HG03520 (cell line): ENCODE data around the gene CREB5.

Experiments
- ATAC-seq: cut with Tn5 transposase; IDR thresholded peaks from one replicate; pipeline ENCODE4 v1.9.1; 2021; ENCODE audit warnings: mild to moderate bottlenecking, moderate library complexity; ENCODE audit not compliant: unreplicated experiment

Gene CREB5

DNA sequence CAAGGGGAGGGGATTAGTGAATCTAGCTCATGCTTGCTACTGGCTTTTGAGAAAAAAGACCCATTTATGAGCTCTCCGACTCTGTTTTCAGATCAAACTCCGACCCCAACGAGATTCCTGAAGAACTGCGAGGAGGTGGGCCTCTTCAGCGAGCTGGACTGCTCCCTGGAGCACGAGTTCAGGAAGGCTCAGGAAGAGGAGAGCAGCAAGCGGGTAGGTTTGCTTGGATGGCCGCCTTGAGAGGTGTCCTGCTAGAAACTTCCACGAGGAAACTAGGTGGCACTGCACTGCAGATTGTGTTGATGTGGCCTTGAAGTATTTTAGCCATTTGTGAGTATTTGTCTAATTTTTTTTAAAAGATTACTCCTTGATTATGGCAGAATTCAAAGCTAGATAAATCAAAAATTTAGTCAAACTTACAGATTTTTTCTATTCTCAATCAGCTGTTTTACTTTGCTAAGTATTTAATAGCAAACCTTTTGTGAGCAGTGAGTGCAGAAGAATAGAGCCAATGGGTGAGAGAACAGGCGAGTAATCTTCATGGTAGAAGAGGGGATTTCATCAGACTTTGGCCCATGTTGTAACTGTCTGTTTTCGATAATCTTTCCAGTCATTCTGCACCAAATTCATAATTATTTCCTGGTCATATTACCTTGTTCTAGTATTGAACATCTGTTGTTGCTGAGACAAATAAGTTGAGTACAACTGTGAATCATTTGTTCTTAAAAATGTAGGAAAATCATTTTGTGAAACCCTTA is 95.4 kb downstream of the CREB5 start:
- no peak for ATAC-seq

GRCh38 chr7:28509251-28510025 is 97.1 kb downstream of the CREB5 start:
- ATAC-seq, result peak; percentile 94

DNA sequence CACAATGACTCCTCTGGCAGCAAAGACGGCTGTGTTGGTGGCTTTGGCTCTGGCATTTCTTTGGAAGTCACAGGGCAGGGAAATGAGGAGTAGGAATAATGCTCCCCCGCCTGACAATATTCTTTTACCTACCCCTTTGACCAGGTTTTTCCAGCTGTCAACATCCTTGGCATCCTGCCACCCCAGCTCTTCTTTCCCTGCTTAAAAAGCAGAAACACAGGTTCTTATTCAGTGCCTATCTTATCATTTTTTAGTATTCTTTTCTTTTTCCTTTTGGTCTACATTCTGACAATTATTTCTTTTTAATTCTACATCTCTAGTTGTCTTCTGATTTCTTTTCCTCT is 97.7 kb downstream of the CREB5 start:
- no peak for ATAC-seq

- ATAC-seq, result no peak
Observed at GRCh38 chr7:28512668-28513440, 100.5 kb downstream of the CREB5 start.

GRCh38 chr7:28516390-28517172 is 104.3 kb downstream of the CREB5 start:
- ATAC-seq, result no peak

GRCh38 chr7:28517206-28517605 is 104.9 kb downstream of the CREB5 start:
- no peak for ATAC-seq

GRCh38 chr7:28517606-28518005 is 105.3 kb downstream of the CREB5 start:
- ATAC-seq, result no peak

DNA sequence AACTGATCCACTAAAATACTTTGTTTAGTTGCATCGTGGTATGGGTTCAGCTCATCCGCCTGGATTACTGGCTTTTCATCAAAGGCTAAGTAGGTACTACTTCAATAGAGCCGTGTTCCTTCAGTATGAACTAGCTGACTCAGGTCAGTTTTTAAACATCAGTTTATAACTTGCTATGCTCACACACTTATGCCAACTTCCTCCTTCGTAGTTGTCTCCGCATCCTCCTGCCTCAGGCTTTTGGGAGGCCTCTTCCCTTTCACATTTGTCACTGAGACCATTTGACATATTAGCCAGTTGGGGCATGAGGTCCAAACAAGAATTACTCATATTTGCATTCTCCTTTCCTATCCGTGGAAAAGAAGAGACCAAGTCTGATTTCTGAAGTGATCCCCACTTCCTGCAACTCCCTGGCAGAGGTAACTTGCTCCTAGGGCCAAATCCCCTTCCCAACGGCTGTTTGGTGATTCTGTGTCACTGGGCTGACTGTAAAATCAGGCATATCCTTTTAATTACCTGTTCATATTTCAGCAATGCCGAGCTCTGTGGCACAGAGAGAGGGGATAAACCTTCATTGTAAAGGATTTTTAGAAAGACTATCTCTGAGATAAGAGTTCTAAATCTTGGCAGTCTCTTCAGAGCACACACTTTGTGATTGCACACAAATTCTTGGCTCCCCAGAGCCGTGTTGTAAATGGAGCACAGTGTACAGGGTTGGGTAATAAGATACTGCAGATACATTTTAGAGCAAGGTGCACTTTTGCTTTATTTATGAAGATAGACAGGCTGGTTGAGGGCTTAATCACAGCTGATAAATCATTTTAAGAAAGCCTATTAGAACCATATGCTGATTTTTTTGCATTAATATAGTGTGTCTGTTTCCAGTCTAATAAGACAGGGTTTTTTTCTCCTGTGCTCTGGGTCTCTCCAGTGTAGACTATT is 108.0 kb downstream of the CREB5 start:
- no peak for ATAC-seq

DNA sequence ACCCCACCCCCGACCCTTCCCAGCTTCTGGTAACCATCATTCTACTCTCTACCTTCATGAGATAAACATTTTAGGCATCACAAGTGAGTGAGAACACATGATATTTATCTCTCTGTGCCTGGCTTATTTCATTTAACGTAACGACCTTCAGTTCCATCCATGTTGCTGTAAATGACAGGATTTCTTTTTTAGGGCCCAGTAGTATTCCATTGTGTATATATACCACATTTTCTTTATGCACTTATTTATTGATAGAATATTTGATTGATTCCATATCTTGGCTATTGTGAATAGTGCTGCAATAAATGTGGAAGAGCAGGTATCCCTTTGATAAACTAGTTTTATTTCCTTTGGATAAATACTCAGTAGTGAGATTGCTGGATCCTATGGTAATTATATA is 112.7 kb downstream of the CREB5 start:
- no peak for ATAC-seq

GRCh38 chr7:28528899-28529298 is 116.6 kb downstream of the CREB5 start:
- ATAC-seq, result no peak

DNA sequence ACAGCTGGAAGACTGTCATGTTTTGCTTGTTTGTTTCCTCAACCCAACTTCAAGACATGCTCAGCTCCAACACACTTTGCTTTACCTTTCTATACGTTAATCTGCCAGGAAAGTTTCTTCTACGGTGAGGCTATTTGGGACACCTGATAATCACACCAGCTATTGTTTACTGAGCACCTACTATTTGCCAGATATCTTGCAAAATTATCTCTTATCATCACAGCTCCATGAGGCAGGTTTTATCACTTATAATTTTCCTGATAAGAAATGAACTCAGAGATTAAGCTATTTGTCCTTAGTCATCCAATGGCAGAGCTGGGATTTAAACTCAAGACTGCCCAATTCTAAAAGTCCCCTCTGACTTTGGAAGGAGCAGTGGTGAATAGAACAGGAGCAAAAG is 117.4 kb downstream of the CREB5 start:
- no peak for ATAC-seq

GRCh38 chr7:28530175-28530802 is 118.0 kb downstream of the CREB5 start:
- no peak for ATAC-seq

GRCh38 chr7:28530803-28531175 is 118.5 kb downstream of the CREB5 start:
- ATAC-seq, result no peak

DNA sequence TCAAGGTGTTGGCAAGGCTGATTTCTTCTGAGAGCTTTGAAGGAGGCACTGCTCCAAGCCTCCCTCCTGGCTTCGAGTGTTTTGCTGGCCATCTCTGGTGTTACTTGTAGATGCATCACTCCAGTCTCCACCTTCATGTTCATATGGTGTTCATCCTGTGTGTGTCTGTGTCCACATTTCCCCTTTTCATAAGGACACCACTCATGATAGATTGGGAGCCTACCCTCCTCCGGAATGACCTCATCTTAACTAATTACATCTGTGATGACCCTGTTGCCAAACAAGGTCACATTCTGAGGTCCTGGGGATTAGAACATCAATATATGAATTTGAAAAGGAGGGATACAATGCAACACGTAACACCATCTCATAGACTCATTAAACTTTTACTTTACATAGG is 119.0 kb downstream of the CREB5 start:
- ATAC-seq, result no peak

GRCh38 chr7:28532181-28532580 is 119.9 kb downstream of the CREB5 start:
- ATAC-seq, result no peak

GRCh38 chr7:28533267-28533666 is 120.9 kb downstream of the CREB5 start:
- no peak for ATAC-seq

DNA sequence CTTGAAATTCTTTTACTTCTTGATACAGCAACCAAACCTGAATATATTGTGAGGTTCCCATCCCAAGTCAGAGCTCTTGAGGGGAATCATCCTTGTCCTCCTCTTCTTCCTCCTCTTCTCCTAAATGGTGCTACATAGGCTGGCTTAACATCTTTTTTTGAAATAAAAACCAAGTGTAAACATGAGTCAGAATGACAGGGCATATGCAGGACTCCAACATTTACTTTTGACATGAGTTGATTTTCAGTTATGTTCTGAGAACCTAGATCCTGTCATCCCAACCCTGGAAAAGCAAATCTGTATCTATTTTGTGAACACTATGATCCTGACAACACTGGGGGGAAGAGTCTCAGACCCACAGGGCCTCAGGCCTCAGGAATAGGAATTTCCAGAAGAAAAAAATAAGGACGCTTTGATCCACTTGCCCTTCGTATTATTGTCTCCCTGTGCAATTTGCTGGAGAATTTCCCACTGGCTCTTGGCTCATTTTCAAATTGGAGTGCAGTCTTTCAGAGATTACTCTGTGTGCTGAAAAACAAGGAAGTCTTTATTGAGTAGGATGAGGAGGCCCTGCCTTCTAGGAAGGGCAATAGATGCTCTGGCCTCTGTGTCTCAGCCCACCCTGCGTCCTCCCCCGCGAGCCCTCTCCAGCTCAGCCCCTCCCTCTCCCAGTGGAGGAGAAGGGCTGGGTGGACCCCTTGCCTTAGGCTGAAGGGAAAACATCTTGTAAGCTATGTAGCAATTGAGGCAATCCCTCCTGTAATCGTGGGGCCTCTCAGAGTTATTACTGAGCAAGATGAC is 121.6 kb downstream of the CREB5 start:
- no peak for ATAC-seq

DNA sequence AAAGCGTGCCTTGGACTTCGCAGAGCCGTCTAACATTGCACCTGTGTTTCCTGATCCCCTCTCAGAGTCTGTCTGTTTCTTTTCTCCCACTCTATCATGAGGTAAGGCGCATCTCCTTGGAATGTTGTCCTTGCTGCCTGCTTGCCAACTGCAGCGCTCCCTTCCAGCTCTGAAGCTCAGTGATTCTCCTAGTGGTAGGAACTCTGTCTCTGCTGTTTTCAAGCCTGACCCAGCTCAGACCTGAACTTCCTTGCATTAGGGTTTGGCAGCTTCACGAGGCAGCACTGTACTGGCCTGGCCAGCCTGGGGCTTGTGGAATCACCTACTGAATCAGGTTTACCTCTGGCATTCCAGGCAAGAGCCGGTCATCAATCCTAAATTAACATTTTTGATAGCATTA is 123.9 kb downstream of the CREB5 start:
- ATAC-seq, result no peak
